CD8-positive, alpha-beta memory T cell (primary cell): ENCODE results near the gene ASAP2. TPM values are rescaled to one million over a fixed set of nuclear protein-coding genes. Genes with fewer than 3 reads are reported as not detected.

ENCODE experiments used
- CTCF ChIA-PET: fragments of 350-600 bp; sonication (Branson Sonifier 250); formaldehyde crosslinking; loops from one replicate; lab custom pipeline; 2021; ENCODE audit warnings: antibody characterized with exemption; lab: Charles Lee
- POLR2A ChIA-PET: fragments of 350-600 bp; sonication (Branson Sonifier 250); formaldehyde crosslinking; loops from one replicate; lab custom pipeline; 2021; ENCODE audit warnings: antibody characterized with exemption; lab: Charles Lee
- DNase-seq, 5 donors: peaks; one replicate each; pipeline versions ENCODE4 v3.0.0 to v3.0.0-alpha.2; 2020 to 2022; ENCODE audit warnings: mixed read lengths in 1 of 5
- H3K27ac ChIP-seq: one replicate; pipeline ENCODE4 v1.7.0; 2013; ENCODE audit warnings: low read depth, mild to moderate bottlenecking, low read length, moderate library complexity
- H3K27me3 ChIP-seq: 2 replicates; pipeline ENCODE4 v1.7.0; 2013; ENCODE audit warnings: low read length, mild to moderate bottlenecking; ENCODE audit not compliant: insufficient read depth, poor library complexity, severe bottlenecking
- H3K36me3 ChIP-seq: 2 replicates; pipeline ENCODE4 v1.7.0; 2013; ENCODE audit warnings: mild to moderate bottlenecking, low read length, moderate library complexity; ENCODE audit not compliant: insufficient read depth
- H3K4me1 ChIP-seq: 2 replicates; pipeline ENCODE4 v1.7.0; 2013; ENCODE audit warnings: mild to moderate bottlenecking, low read length, moderate library complexity; ENCODE audit not compliant: insufficient read depth
- H3K4me3 ChIP-seq: 2 replicates; pipeline ENCODE4 v1.7.0; 2013; ENCODE audit warnings: mild to moderate bottlenecking, low read length
- H3K9me3 ChIP-seq: 2 replicates; pipeline ENCODE4 v1.7.0; 2013; ENCODE audit warnings: mild to moderate bottlenecking, low read length
- H3K27ac Mint-ChIP-seq, 8 donors: one replicate each; pipeline ENCODE4 v1.8.0; 2020 to 2021; ENCODE audit warnings: mixed read lengths in 8 of 8, mild to moderate bottlenecking in 6 of 8, inconsistent platforms in 3 of 8, moderate library complexity in 3 of 8
- H3K27me3 Mint-ChIP-seq, 2 donors: one replicate each; pipeline ENCODE4 v1.8.0; 2020 to 2021; ENCODE audit warnings: mixed read lengths in 2 of 2, mild to moderate bottlenecking in 1 of 2, moderate library complexity in 1 of 2
- H3K36me3 Mint-ChIP-seq, 3 donors: one replicate each; pipeline ENCODE4 v1.8.0; 2020 to 2021; ENCODE audit warnings: mixed read lengths in 3 of 3, inconsistent platforms in 1 of 3, mild to moderate bottlenecking in 1 of 3
- H3K4me1 Mint-ChIP-seq, 3 donors: one replicate each; pipeline ENCODE4 v1.8.0; 2020 to 2021; ENCODE audit warnings: mixed read lengths in 3 of 3, inconsistent platforms in 1 of 3, mild to moderate bottlenecking in 1 of 3
- H3K4me3 Mint-ChIP-seq, 7 donors: one replicate each; pipeline ENCODE4 v1.8.0; 2020 to 2021; ENCODE audit warnings: mixed read lengths in 7 of 7, mild to moderate bottlenecking in 6 of 7, moderate library complexity in 4 of 7, inconsistent platforms in 2 of 7
- H3K9me3 Mint-ChIP-seq, 5 donors: one replicate each; pipeline ENCODE4 v1.8.0; 2020 to 2022; ENCODE audit warnings: mixed read lengths in 5 of 5, mild to moderate bottlenecking in 3 of 5, moderate library complexity in 2 of 5, inconsistent platforms in 1 of 5
- polyA plus RNA-seq: library from polyadenylated mRNA; unstranded; fragments of 300-500 nt; fragmentation: Illumina TruSeq; gene quantifications from one replicate; pipeline ENCODE4 v1.2.3, GENCODE V29; 2021
- total RNA-seq, 2 experiments: library from RNA; stranded (reverse); gene quantifications; one replicate each; pipeline ENCODE4 v1.2.3, GENCODE V29; 2021

Gene ASAP2
- total and polyA plus RNA-seq, 3 experiments from 2014 or later = 0.15 to 0.38 TPM; not detected in 1

GRCh38 chr2:9373047-9373446 lies 166.4 kb downstream of the ASAP2 start:
- Histone ChIP-seq H3K36me3 (no peaks in the 10 kb centered on the region), H3K9me3 (no peaks in the 10 kb centered on the region), H3K27ac (no peak overlapping the region), H3K4me1 (no peaks in the 10 kb centered on the region), H3K4me3 (no peak overlapping the region), H3K27me3 (no peaks in the 10 kb centered on the region)
- Mint-ChIP-seq H3K27ac (no peak overlapping the region), H3K4me3 (no peak overlapping the region), H3K36me3 (no peaks in the 10 kb centered on the region), H3K9me3 (no peaks in the 10 kb centered on the region), H3K27me3 (peaks cover 27 to 53% of the 10 kb centered on the region in 2 donors), H3K4me1 (no peaks in the 10 kb centered on the region)
- ChIA-PET CTCF (no interaction called here), POLR2A (no interaction called here)
- no peak for DNase-seq

- H3K4me1 Mint-ChIP-seq = no peaks in the 10 kb centered on the region
- CTCF ChIA-PET = no interaction called here
Measured at GRCh38 chr2:9373476-9373875, 166.9 kb downstream of the ASAP2 start.

GRCh38 chr2:9374071-9374730 lies 167.6 kb downstream of the ASAP2 start:
- Histone ChIP-seq H3K27me3 (no peaks in the 10 kb centered on the region), H3K36me3 (no peaks in the 10 kb centered on the region), H3K9me3 (no peaks in the 10 kb centered on the region), H3K27ac (no peak overlapping the region), H3K4me3 (no peak overlapping the region), H3K4me1 (no peaks in the 10 kb centered on the region)
- Mint-ChIP-seq H3K36me3 (no peaks in the 10 kb centered on the region), H3K27ac (peak overlapping the region in 1 of 8 donors; percentile 64), H3K27me3 (peaks cover 20 to 51% of the 10 kb centered on the region in 2 donors), H3K4me1 (no peaks in the 10 kb centered on the region), H3K4me3 (no peak overlapping the region), H3K9me3 (no peaks in the 10 kb centered on the region)
- ChIA-PET POLR2A (no interaction called here), CTCF (no interaction called here)
- no peak for DNase-seq

More at GRCh38 chr2:9373476-9373875, 166.9 kb downstream of the ASAP2 start:
- Histone ChIP-seq H3K4me1 (no peaks in the 10 kb centered on the region), H3K36me3 (no peaks in the 10 kb centered on the region), H3K27me3 (no peaks in the 10 kb centered on the region), H3K9me3 (no peaks in the 10 kb centered on the region), H3K4me3 (no peak overlapping the region), H3K27ac (no peak overlapping the region)
- H3K36me3 Mint-ChIP-seq = no peaks in the 10 kb centered on the region
- H3K27ac Mint-ChIP-seq = no peak overlapping the region
- H3K4me3 Mint-ChIP-seq = no peak overlapping the region
- no peak for DNase-seq
- peaks cover 23 to 53% of the 10 kb centered on the region in 2 donors for H3K27me3 Mint-ChIP-seq
- H3K9me3 Mint-ChIP-seq = no peaks in the 10 kb centered on the region
- POLR2A ChIA-PET = no interaction called here

GRCh38 chr2:9375857-9376428 lies 169.3 kb downstream of the ASAP2 start:
- Histone ChIP-seq H3K27ac (no peak overlapping the region), H3K4me3 (no peak overlapping the region), H3K9me3 (no peaks in the 10 kb centered on the region), H3K36me3 (no peaks in the 10 kb centered on the region), H3K4me1 (no peaks in the 10 kb centered on the region), H3K27me3 (no peaks in the 10 kb centered on the region)
- Mint-ChIP-seq H3K36me3 (no peaks in the 10 kb centered on the region), H3K27me3 (peaks cover 14 to 38% of the 10 kb centered on the region in 2 donors), H3K4me1 (no peaks in the 10 kb centered on the region), H3K27ac (peak overlapping the region in 1 of 8 donors; percentile 11), H3K9me3 (no peaks in the 10 kb centered on the region), H3K4me3 (no peak overlapping the region)
- ChIA-PET CTCF (no interaction called here), POLR2A (no interaction called here)
- DNase-seq = no peak

- CTCF ChIA-PET = no interaction called here
- H3K4me1 Mint-ChIP-seq = no peaks in the 10 kb centered on the region
Measured at GRCh38 chr2:9377461-9378097, 171.0 kb downstream of the ASAP2 start.

GRCh38 chr2:9378433-9379390 lies 172.1 kb downstream of the ASAP2 start:
- Histone ChIP-seq H3K4me3 (no peak overlapping the region), H3K27ac (no peak overlapping the region), H3K36me3 (no peaks in the 10 kb centered on the region), H3K4me1 (no peaks in the 10 kb centered on the region), H3K9me3 (no peaks in the 10 kb centered on the region), H3K27me3 (no peaks in the 10 kb centered on the region)
- H3K4me3 Mint-ChIP-seq = no peak overlapping the region
- no peaks in the 10 kb centered on the region for H3K9me3 Mint-ChIP-seq
- H3K36me3 Mint-ChIP-seq = no peaks in the 10 kb centered on the region
- ChIA-PET POLR2A (no interaction called here), CTCF (interaction anchor here (0.5 kb wide), 1 partner anchor 45 kb away, joined by 4 read pairs; no protein-coding TSS in a partner anchor)
- no peak for DNase-seq
- H3K27ac Mint-ChIP-seq = peak overlapping the region in 1 of 8 donors; percentile 65
- no peaks in the 10 kb centered on the region for H3K4me1 Mint-ChIP-seq
- peaks cover 11 to 30% of the 10 kb centered on the region in 2 donors for H3K27me3 Mint-ChIP-seq

More at GRCh38 chr2:9377461-9378097, 171.0 kb downstream of the ASAP2 start:
- Histone ChIP-seq H3K36me3 (no peaks in the 10 kb centered on the region), H3K27me3 (no peaks in the 10 kb centered on the region), H3K27ac (no peak overlapping the region), H3K4me3 (no peak overlapping the region), H3K9me3 (no peaks in the 10 kb centered on the region), H3K4me1 (no peaks in the 10 kb centered on the region)
- POLR2A ChIA-PET = no interaction called here
- Mint-ChIP-seq H3K36me3 (no peaks in the 10 kb centered on the region), H3K4me3 (no peak overlapping the region), H3K27me3 (peaks cover 11 to 27% of the 10 kb centered on the region in 2 donors), H3K27ac (no peak overlapping the region), H3K9me3 (no peaks in the 10 kb centered on the region)
- no peak for DNase-seq

GRCh38 chr2:9379391-9379755 lies 172.8 kb downstream of the ASAP2 start:
- H3K36me3 ChIP-seq = no peaks in the 10 kb centered on the region
- H3K9me3 Mint-ChIP-seq = no peaks in the 10 kb centered on the region

More at GRCh38 chr2:9379391-9379755, 172.8 kb downstream of the ASAP2 start:
- Histone ChIP-seq H3K4me3 (no peak overlapping the region), H3K27ac (no peak overlapping the region), H3K27me3 (no peaks in the 10 kb centered on the region), H3K9me3 (no peaks in the 10 kb centered on the region), H3K4me1 (no peaks in the 10 kb centered on the region)
- no peaks in the 10 kb centered on the region for H3K36me3 Mint-ChIP-seq
- POLR2A ChIA-PET = no interaction called here
- CTCF ChIA-PET = no interaction called here
- H3K27ac Mint-ChIP-seq = no peak overlapping the region
- H3K27me3 Mint-ChIP-seq = peaks cover 9 to 24% of the 10 kb centered on the region in 2 donors
- no peak overlapping the region for H3K4me3 Mint-ChIP-seq
- H3K4me1 Mint-ChIP-seq = no peaks in the 10 kb centered on the region
- no peak for DNase-seq
